ENCODE results near the gene DCAKD.
A peak's percentile ranks its signal among the peaks of the same experiment; 100 is the strongest.

Gene DCAKD

GRCh38 chr17:45046537-45047125 is 4.8 kb downstream of the DCAKD start:
- peaks cover 70% of the 10 kb centered on the region for H3K4me1 ChIP-seq (ENCODE audit: insufficient read depth, poor library complexity, severe bottlenecking)
- TF ChIP-seq, protein P1, sequence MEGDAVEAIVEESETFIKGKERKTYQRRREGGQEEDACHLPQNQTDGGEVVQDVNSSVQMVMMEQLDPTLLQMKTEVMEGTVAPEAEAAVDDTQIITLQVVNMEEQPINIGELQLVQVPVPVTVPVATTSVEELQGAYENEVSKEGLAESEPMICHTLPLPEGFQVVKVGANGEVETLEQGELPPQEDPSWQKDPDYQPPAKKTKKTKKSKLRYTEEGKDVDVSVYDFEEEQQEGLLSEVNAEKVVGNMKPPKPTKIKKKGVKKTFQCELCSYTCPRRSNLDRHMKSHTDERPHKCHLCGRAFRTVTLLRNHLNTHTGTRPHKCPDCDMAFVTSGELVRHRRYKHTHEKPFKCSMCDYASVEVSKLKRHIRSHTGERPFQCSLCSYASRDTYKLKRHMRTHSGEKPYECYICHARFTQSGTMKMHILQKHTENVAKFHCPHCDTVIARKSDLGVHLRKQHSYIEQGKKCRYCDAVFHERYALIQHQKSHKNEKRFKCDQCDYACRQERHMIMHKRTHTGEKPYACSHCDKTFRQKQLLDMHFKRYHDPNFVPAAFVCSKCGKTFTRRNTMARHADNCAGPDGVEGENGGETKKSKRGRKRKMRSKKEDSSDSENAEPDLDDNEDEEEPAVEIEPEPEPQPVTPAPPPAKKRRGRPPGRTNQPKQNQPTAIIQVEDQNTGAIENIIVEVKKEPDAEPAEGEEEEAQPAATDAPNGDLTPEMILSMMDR (IDR thresholded peaks at IDR 0.05; ENCODE audit: poor library complexity, severe bottlenecking), result no peak
- DNase-seq (ENCODE audit: low spot score) (no peak), ATAC-seq (ENCODE audit: low read depth) (no peak)
- no peak overlapping the region for H3K4me3 ChIP-seq (ENCODE audit: severe bottlenecking)
- H3K9me3 ChIP-seq (ENCODE audit: severe bottlenecking), result no peaks in the 10 kb centered on the region
- H3K36me3 ChIP-seq (ENCODE audit: low read depth), result peaks cover 32% of the 10 kb centered on the region
- no peaks in the 10 kb centered on the region for H3K27me3 ChIP-seq (ENCODE audit: insufficient read depth, poor library complexity, severe bottlenecking)
- H3K27ac ChIP-seq (ENCODE audit: poor library complexity, severe bottlenecking), result peak overlapping the region; percentile 97

DNA sequence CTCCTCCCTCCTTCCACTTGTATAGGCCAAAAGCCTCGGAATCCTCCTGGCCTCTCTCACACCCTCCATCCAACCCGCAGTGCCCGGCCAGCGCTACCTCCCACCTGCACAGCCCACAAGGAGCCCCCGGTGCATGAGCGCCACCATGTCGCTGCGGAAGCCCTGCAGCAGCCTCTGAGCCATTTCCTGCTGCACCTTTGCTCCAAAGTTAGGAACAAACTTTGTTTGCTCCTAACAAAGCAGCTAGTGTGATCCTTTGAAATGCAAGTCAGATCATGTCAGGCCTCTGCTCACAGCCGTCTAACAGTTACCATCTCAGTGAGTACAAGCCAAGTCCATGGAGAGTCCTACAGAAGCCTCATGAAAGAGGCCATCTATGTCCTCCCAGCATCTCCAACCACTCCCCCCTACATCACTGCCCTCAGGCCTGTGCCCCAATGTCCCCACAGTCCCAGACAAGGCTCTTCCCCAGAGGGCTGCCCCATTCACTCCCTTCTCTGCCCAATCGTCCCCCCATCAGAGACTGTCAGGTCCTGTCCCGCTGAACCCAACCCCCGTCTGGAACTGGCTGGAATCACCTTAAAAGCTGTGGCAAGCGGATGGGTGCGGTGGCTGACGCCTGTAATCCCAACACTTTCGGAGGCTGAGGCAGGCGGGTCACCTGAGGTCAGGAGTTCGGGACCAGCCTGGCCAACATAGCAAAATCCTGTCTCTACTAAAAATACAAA is 7.5 kb downstream of the DCAKD start:
- H3K27ac ChIP-seq (ENCODE audit: poor library complexity, severe bottlenecking), result peak overlapping the region; percentile 97
- H3K9me3 ChIP-seq (ENCODE audit: severe bottlenecking), result no peaks in the 10 kb centered on the region
- DNase-seq (ENCODE audit: low spot score) (no peak), ATAC-seq (ENCODE audit: low read depth) (peak; percentile 61)
- H3K4me3 ChIP-seq (ENCODE audit: severe bottlenecking), result no peak overlapping the region
- peaks cover 32% of the 10 kb centered on the region for H3K36me3 ChIP-seq (ENCODE audit: low read depth)
- TF ChIP-seq, protein P1 (IDR thresholded peaks at IDR 0.05; ENCODE audit: poor library complexity, severe bottlenecking), result peak; percentile 27
- H3K27me3 ChIP-seq (ENCODE audit: insufficient read depth, poor library complexity, severe bottlenecking), result no peaks in the 10 kb centered on the region
- peaks cover 67% of the 10 kb centered on the region for H3K4me1 ChIP-seq (ENCODE audit: insufficient read depth, poor library complexity, severe bottlenecking)

- H3K4me1 ChIP-seq (ENCODE audit: insufficient read depth, poor library complexity, severe bottlenecking), result peaks cover 52% of the 10 kb centered on the region
- H3K36me3 ChIP-seq (ENCODE audit: low read depth), result peaks cover 32% of the 10 kb centered on the region
- no peak for DNase-seq (ENCODE audit: low spot score)
- TF ChIP-seq, protein P1 (IDR thresholded peaks at IDR 0.05; ENCODE audit: poor library complexity, severe bottlenecking), result no peak
- H3K27ac ChIP-seq (ENCODE audit: poor library complexity, severe bottlenecking), result peak overlapping the region; percentile 97
- H3K4me3 ChIP-seq (ENCODE audit: severe bottlenecking), result no peak overlapping the region
- no peaks in the 10 kb centered on the region for H3K27me3 ChIP-seq (ENCODE audit: insufficient read depth, poor library complexity, severe bottlenecking)
- ATAC-seq (ENCODE audit: low read depth), result no peak
- H3K9me3 ChIP-seq (ENCODE audit: severe bottlenecking), result no peaks in the 10 kb centered on the region
Observed at GRCh38 chr17:45042346-45043120, 8.9 kb downstream of the DCAKD start.

DNA sequence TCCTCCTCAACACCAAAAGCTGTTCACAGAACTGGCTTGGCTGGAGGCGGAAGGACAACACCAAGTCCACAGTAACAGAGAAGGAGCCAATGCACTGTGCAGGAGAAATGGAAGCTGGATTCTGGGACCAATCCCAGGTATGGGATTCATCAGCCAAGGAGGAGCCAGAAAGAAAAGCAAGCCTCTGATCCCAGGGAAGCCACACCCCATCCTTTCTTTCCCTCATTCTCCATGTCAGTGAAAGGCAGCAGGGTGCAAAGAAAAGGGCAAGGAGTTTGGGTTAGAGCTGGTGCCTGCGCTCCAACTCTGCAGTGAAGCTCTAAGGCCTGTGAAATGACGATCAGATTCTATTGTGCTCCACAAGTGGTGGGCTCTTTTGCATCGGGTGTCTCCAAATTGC is 11.0 kb downstream of the DCAKD start:
- Histone ChIP-seq H3K9me3 (ENCODE audit: severe bottlenecking) (no peaks in the 10 kb centered on the region), H3K4me3 (ENCODE audit: severe bottlenecking) (no peak overlapping the region), H3K27ac (ENCODE audit: poor library complexity, severe bottlenecking) (no peak overlapping the region), H3K4me1 (ENCODE audit: insufficient read depth, poor library complexity, severe bottlenecking) (peaks cover 36% of the 10 kb centered on the region), H3K27me3 (ENCODE audit: insufficient read depth, poor library complexity, severe bottlenecking) (no peaks in the 10 kb centered on the region), H3K36me3 (ENCODE audit: low read depth) (peaks cover 28% of the 10 kb centered on the region)
- no peak for DNase-seq (ENCODE audit: low spot score)
- ATAC-seq (ENCODE audit: low read depth), result peak; percentile 20; the same call in 1 of the 3 replicates
- TF ChIP-seq, protein P1 (IDR thresholded peaks at IDR 0.05; ENCODE audit: poor library complexity, severe bottlenecking), result no peak

All from RWPE2 (cell line).